SK-N-MC (cell line): Measurements from ENCODE around the gene GRIP2.

Source experiments
- DNase-seq: peaks from one replicate; pipeline ENCODE4 v3.0.0-alpha.2; 2011; ENCODE audit warnings: low read depth, low spot score
- H3K27ac ChIP-seq: fragments of 200-600 bp; sonication (generic); 2 replicates; pipeline ENCODE4 v1.5.1; 2016; ENCODE audit warnings: mixed run types
- H3K36me3 ChIP-seq: fragments of 200-600 bp; sonication (generic); 2 replicates; pipeline ENCODE4 v1.6.1; 2017; ENCODE audit warnings: antibody characterized with exemption, low read length, mixed read lengths; ENCODE audit not compliant: insufficient read depth
- H3K4me3 ChIP-seq: fragments of 200-600 bp; sonication (generic); 2 replicates; pipeline ENCODE4 v1.5.1; 2016
- H3K9ac ChIP-seq: fragments of 200-600 bp; sonication (generic); 2 replicates; pipeline ENCODE4 v1.8.0; 2017; ENCODE audit warnings: mixed run types, mixed read lengths; ENCODE audit not compliant: insufficient read length
- H3K9me3 ChIP-seq: fragments of 200-600 bp; sonication (generic); 2 replicates; pipeline ENCODE4 v1.6.1; 2017; ENCODE audit warnings: low read depth, mild to moderate bottlenecking, antibody characterized with exemption, low read length, moderate library complexity, mixed read lengths
- EZH2 ChIP-seq: fragments of 200-600 bp; sonication (generic); IDR thresholded peaks from one replicate; pipeline ENCODE4 v1.6.1; 2017; ENCODE audit warnings: antibody characterized with exemption
- FOXP2 ChIP-seq: optimal IDR thresholded peaks from 2 replicates; pipeline ENCODE3; 2011; ENCODE audit warnings: mild to moderate bottlenecking, moderate library complexity; ENCODE audit not compliant: insufficient read depth; ENCODE audit errors: extremely low read length, control extremely low read depth
- POLR2AphosphoS5 ChIP-seq: IDR thresholded peaks from 2 replicates; pipeline ENCODE4 v1.6.1; 2012; ENCODE audit warnings: mild to moderate bottlenecking, low read depth, low read length, borderline replicate concordance

Gene GRIP2

DNA sequence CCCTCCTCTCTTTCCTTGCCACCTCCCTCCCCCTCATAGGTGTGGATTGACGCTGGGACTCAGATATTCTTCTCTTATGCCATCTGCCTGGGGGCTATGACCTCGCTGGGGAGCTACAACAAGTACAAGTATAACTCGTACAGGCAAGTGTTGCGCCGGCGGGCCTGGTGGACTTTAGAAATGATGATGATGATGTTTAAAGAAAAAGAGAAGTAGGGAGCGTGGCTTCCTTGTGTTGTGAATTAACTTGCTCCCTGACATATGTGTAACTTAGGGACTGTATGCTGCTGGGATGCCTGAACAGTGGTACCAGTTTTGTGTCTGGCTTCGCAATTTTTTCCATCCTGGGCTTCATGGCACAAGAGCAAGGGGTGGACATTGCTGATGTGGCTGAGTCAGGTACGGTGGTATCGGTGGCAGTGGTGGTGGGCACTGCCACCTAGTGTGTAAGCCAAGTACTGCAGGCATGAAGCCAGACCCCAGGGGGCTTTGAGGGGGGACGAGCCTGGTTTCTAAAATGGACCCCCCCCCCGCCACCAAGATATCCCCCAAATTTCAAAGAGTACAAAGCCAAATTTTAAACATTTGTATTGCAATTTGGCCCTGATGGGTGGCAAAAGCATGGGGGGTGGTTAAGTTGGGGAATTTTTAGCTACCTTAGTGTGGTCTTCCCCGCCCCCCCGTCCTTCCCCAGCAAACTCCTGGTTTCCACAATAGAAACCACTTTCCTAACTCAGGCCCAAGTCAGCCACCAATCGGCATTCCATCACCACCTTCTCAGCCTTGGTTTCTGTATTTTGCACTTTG is 72.1 kb downstream of the GRIP2 start:
- Histone ChIP-seq H3K9ac (no peak overlapping the region), H3K36me3 (no peaks in the 10 kb centered on the region), H3K27ac (no peak overlapping the region), H3K9me3 (no peaks in the 10 kb centered on the region), H3K4me3 (no peak overlapping the region)
- DNase-seq, result no peak
- TF ChIP-seq EZH2 (no peak), FOXP2 (no peak), POLR2AphosphoS5 (no peak)

DNA sequence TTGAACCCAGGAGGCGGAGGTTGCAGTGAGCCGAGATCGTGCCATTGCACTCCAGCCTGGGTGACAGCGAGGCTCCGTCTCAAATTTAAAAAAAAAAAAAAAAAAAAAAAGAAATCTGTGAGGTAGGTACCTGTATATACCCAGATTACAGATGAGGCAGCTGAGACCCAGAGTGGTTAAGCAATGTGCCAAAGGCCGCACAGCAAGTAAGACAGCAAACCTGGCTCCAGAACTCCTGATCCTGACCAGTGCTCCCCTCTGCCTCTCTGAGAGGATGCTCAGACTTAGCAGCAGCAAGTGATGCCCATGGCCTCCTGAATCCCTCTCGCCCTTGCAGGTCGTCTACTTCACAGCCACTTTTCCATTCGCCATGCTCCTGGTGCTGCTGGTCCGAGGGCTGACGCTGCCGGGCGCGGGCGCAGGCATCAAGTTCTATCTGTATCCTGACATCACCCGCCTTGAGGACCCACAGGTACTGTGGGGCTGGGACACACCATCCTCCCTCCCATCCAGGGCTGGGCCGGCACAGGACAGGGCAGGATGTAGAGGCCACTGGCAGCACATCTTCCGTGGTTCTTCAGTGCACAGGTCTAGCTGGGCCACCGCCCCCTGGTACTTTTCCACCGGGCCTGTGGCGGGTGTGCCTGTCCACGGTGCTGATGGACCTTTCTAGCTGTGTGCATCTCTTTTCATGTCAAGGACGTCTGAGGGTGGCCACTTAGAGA is 73.8 kb downstream of the GRIP2 start:
- Histone ChIP-seq H3K9me3 (no peaks in the 10 kb centered on the region), H3K27ac (no peak overlapping the region), H3K4me3 (no peak overlapping the region), H3K9ac (no peak overlapping the region), H3K36me3 (no peaks in the 10 kb centered on the region)
- no peak for TF ChIP-seq FOXP2
- TF ChIP-seq EZH2, result no peak
- TF ChIP-seq POLR2AphosphoS5, result no peak
- no peak for DNase-seq

DNA sequence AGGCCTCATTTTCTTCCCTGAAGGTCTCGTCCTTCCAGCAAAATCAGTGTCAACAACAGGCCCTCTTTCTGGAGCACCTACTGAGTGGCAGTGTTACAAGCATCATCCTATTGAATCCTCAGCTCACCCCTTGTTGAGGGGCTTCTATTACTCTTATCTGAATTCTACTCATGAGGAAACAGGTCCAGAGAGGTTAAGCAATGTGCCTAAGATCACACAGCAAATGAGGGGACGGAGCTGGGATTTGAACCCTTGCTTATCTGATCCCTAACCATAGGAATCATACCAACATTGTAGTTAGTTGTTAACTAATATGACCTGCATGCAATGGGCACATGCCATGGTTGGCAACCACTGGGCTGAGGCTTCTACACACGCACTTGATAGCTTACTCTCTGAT is 74.7 kb downstream of the GRIP2 start:
- TF ChIP-seq EZH2 (no peak), POLR2AphosphoS5 (no peak), FOXP2 (no peak)
- Histone ChIP-seq H3K27ac (no peak overlapping the region), H3K4me3 (no peak overlapping the region), H3K9me3 (no peaks in the 10 kb centered on the region), H3K36me3 (no peaks in the 10 kb centered on the region), H3K9ac (no peak overlapping the region)
- DNase-seq, result no peak

GRCh38 chr3:14464521-14464920 is 75.6 kb downstream of the GRIP2 start:
- TF ChIP-seq POLR2AphosphoS5 (no peak), EZH2 (no peak), FOXP2 (no peak)
- Histone ChIP-seq H3K4me3 (no peak overlapping the region), H3K9me3 (no peaks in the 10 kb centered on the region), H3K27ac (no peak overlapping the region), H3K36me3 (no peaks in the 10 kb centered on the region), H3K9ac (no peak overlapping the region)
- DNase-seq, result no peak

DNA sequence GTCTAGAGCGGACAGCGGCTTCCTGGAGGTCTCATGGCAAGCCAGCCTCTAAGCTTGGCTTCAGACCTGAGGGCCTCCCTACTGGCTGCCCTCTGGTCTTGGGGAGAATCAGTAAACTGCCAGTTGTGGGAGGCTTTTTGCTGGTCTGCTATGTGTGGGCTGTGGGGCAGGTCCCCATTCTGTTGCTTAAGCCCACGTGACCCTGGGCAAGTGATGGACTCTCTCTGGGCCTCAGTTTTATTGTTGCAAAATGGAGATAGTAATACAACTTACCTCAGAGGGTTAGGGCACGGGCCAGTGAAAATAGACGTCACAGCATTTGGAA is 76.0 kb downstream of the GRIP2 start:
- Histone ChIP-seq H3K4me3 (no peak overlapping the region), H3K27ac (no peak overlapping the region), H3K9me3 (no peaks in the 10 kb centered on the region), H3K9ac (no peak overlapping the region), H3K36me3 (no peaks in the 10 kb centered on the region)
- DNase-seq, result no peak
- no peak for TF ChIP-seq FOXP2
- TF ChIP-seq EZH2, result no peak
- TF ChIP-seq POLR2AphosphoS5, result no peak

GRCh38 chr3:14463330-14464140 is 76.6 kb downstream of the GRIP2 start:
- Histone ChIP-seq H3K9ac (no peak overlapping the region), H3K9me3 (no peaks in the 10 kb centered on the region), H3K4me3 (no peak overlapping the region), H3K36me3 (no peaks in the 10 kb centered on the region), H3K27ac (no peak overlapping the region)
- TF ChIP-seq EZH2 (no peak), POLR2AphosphoS5 (no peak), FOXP2 (no peak)
- no peak for DNase-seq

DNA sequence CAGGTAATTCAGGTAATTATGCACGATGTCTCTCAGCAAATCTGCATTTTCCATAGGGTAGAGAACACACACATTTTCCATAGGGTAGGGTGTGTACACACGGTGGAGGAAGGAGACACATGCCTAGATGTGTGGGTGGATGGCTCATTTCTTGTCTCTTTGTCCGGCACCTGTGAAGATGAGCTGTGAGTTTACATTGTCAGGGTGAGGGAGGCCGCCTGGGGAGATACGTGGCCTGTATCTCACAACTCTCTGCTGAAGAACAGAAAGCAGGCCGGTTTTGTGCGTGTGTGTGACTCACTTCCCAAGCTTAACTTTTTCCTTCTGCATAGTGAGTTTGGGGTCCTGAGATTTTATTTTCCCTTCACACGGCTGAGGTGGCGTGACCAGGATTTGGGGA is 77.4 kb downstream of the GRIP2 start:
- no peaks in the 10 kb centered on the region for H3K36me3 ChIP-seq
- no peak overlapping the region for H3K27ac ChIP-seq

GRCh38 chr3:14461748-14462324 is 78.3 kb downstream of the GRIP2 start:
- DNase-seq, result no peak
- Histone ChIP-seq H3K9ac (no peak overlapping the region), H3K9me3 (no peaks in the 10 kb centered on the region), H3K36me3 (no peaks in the 10 kb centered on the region), H3K27ac (no peak overlapping the region), H3K4me3 (no peak overlapping the region)
- TF ChIP-seq FOXP2, result no peak
- no peak for TF ChIP-seq POLR2AphosphoS5
- no peak for TF ChIP-seq EZH2

More for the DNA sequence above, 77.4 kb downstream of the GRIP2 start:
- H3K9me3 ChIP-seq, result no peaks in the 10 kb centered on the region
- no peak overlapping the region for H3K4me3 ChIP-seq
- H3K9ac ChIP-seq, result no peak overlapping the region
- DNase-seq, result no peak
- TF ChIP-seq EZH2 (no peak), FOXP2 (no peak), POLR2AphosphoS5 (no peak)
